Endometrial microvascular endothelial cells (primary cell): ENCODE data around the gene MUC4. TPM values are rescaled to one million over a fixed set of nuclear protein-coding genes. Genes with fewer than 3 reads are reported as not detected.
"Not testable (repeated sequence)": the region's sequence is repeated elsewhere in the genome, so short reads cannot be mapped to it uniquely, and the experiment has no call there.

Source experiments
- in situ Hi-C: cut with HindIII; loops from 2 replicates; pipeline ENCODE4 v1.10.0; 2017; ENCODE audit warnings: low sequenced_read_pairs, low pct_unique_long_range_greater_than_20kb; ENCODE audit errors: inconsistent ontology term
- total RNA-seq: library from RNA; depleted of rRNA; stranded (reverse); fragments of >200 nt; gene quantifications from one replicate; pipeline ENCODE4 v1.2.3, GENCODE V29; 2015; ENCODE audit errors: inconsistent ontology term

MUC4 gene
- total RNA-seq, 1 donor from 2014 or later: not detected

- in situ Hi-C loops: no loop called here
Measured at GRCh38 chr3:195817578-195818135, 5.9 kb upstream of the MUC4 start.

- in situ Hi-C loops: not testable (repeated sequence)
Measured at GRCh38 chr3:195816276-195816913, 4.7 kb upstream of the MUC4 start.

GRCh38 chr3:195815169-195815771 lies 3.5 kb upstream of the MUC4 start:
- in situ Hi-C loops: no loop called here

GRCh38 chr3:195813916-195814640 lies 2.3 kb upstream of the MUC4 start:
- in situ Hi-C loops: no loop called here

- in situ Hi-C loops: no loop called here
Measured at GRCh38 chr3:195812366-195812765, 637 bp upstream of the MUC4 start.

- in situ Hi-C loops: no loop called here
Measured at GRCh38 chr3:195810455-195810845, 1.3 kb downstream of the MUC4 start.

GRCh38 chr3:195809796-195810454 lies 1.8 kb downstream of the MUC4 start:
- in situ Hi-C loops: no loop called here

GRCh38 chr3:195809291-195809785 lies 2.4 kb downstream of the MUC4 start:
- in situ Hi-C loops: no loop called here

- in situ Hi-C loops: no loop called here
Measured at GRCh38 chr3:195808741-195809290, 2.9 kb downstream of the MUC4 start.

GRCh38 chr3:195807681-195808121 lies 4.0 kb downstream of the MUC4 start:
- in situ Hi-C loops: no loop called here

- in situ Hi-C loops: no loop called here
Measured at GRCh38 chr3:195806916-195807231, 4.9 kb downstream of the MUC4 start.

GRCh38 chr3:195806211-195806915 lies 5.4 kb downstream of the MUC4 start:
- in situ Hi-C loops: no loop called here

- in situ Hi-C loops: not testable (repeated sequence)
Measured at GRCh38 chr3:195805588-195805987, 6.1 kb downstream of the MUC4 start.

GRCh38 chr3:195805181-195805580 lies 6.5 kb downstream of the MUC4 start:
- in situ Hi-C loops: no loop called here

- in situ Hi-C loops: no loop called here
Measured at GRCh38 chr3:195803289-195803908, 8.3 kb downstream of the MUC4 start.

GRCh38 chr3:195802795-195803194 lies 8.9 kb downstream of the MUC4 start:
- in situ Hi-C loops: no loop called here

- in situ Hi-C loops: no loop called here
Measured at GRCh38 chr3:195802261-195802701, 9.4 kb downstream of the MUC4 start.
